Esophagus muscularis mucosa (tissue), 4 donors: ENCODE measurements around the gene THSD7A. TPM values are rescaled to one million over a fixed set of nuclear protein-coding genes. Genes with fewer than 3 reads are reported as not detected.

Experiments
- DNase-seq: peaks from one replicate; pipeline ENCODE4 v3.0.0-alpha.2; 2017; ENCODE audit errors: extremely low spot score
- H3K27ac ChIP-seq, 4 donors: fragments of 200-600 bp; sonication (generic); replicated peaks in 1 of 4; 1 replicate in 3 of 4; 2 replicates in 1 of 4; pipeline ENCODE4 v1.5.1; 2016 to 2019; ENCODE audit warnings: mild to moderate bottlenecking in 1 of 4
- H3K27me3 ChIP-seq, 4 donors: fragments of 200-600 bp; sonication (generic); one replicate each; pipeline versions ENCODE4 v1.5.1 to v1.6.0; 2016 to 2019
- H3K36me3 ChIP-seq, 4 donors: fragments of 200-600 bp; sonication (generic); one replicate each; pipeline ENCODE4 v1.5.1; 2016 to 2019
- H3K4me1 ChIP-seq, 4 donors: fragments of 200-600 bp; sonication (generic); one replicate each; pipeline ENCODE4 v1.5.1; 2016 to 2019
- H3K4me3 ChIP-seq, 4 donors: fragments of 200-600 bp; sonication (generic); 1 replicate in 2 of 4; 2 replicates in 2 of 4; pipeline ENCODE4 v1.5.1; 2016 to 2019; ENCODE audit warnings: mild to moderate bottlenecking in 4 of 4, moderate library complexity in 1 of 4
- H3K9me3 ChIP-seq, 4 donors: fragments of 200-600 bp; sonication (generic); 1 replicate in 3 of 4; 2 replicates in 1 of 4; pipeline ENCODE4 v1.5.1; 2016 to 2019
- CTCF ChIP-seq, 3 experiments: fragments of 200-600 bp in 2 of 3; fragments of 450-650 bp in 1 of 3; sonication (generic) in 2 of 3; IDR thresholded peaks; one replicate each; pipeline ENCODE4 v1.5.1; 2017 to 2019; ENCODE audit warnings: antibody characterized with exemption in 3 of 3, mild to moderate bottlenecking in 2 of 3, moderate library complexity in 1 of 3
- EP300 ChIP-seq: sonication (generic); formaldehyde crosslinking; IDR thresholded peaks from one replicate; pipeline ENCODE4 v1.6.1; 2017; ENCODE audit warnings: antibody characterized with exemption
- POLR2A ChIP-seq: fragments of 450-650 bp; IDR thresholded peaks from one replicate; pipeline ENCODE4 v1.6.1; 2017; ENCODE audit warnings: antibody characterized with exemption, moderate library complexity, mild to moderate bottlenecking, low read depth
- POLR2AphosphoS5 ChIP-seq, 2 donors: sonication (generic); formaldehyde crosslinking; IDR thresholded peaks; one replicate each; pipeline ENCODE4 v1.6.1; 2017; ENCODE audit warnings: antibody characterized with exemption in 2 of 2
- WGBS: methylation state at CpG from one replicate; pipeline ENCODE4 v1.1.5; 2018; 5-methylcytosine and 5-hydroxymethylcytosine counted together
- intact Hi-C: fragments of 100-400 bp; cut with DNase I; formaldehyde crosslinking; loops from one replicate; pipeline ENCODE4 v1.15.1; 2023
- total RNA-seq, 4 donors: library from RNA; depleted of rRNA; stranded (reverse); fragments of >200 nt; gene quantifications; one replicate each; pipeline versions ENCODE4 v1.1.0 to v1.2.1, GENCODE V29; 2016

THSD7A gene
- total RNA-seq, 4 donors from 2014 or later, result 1.2 to 3.8 (median 2.8) TPM

- H3K27ac ChIP-seq, result no peak overlapping the region
- H3K4me3 ChIP-seq, result no peak overlapping the region
- no peaks in the 10 kb centered on the region for H3K9me3 ChIP-seq
- H3K4me1 ChIP-seq, result no peaks in the 10 kb centered on the region
- intact Hi-C loops, result no loop called here
- H3K27me3 ChIP-seq, result no peaks in the 10 kb centered on the region
- H3K36me3 ChIP-seq, result no peaks in the 10 kb centered on the region
- no peak for DNase-seq
- TF ChIP-seq POLR2AphosphoS5 (IDR thresholded peaks at IDR 0.05) (no peak), POLR2A (no peak), CTCF (IDR thresholded peaks at IDR 0.05) (no peak), EP300 (no peak)
Measured at GRCh38 chr7:11737723-11738122, 94.3 kb downstream of the THSD7A start.

- Histone ChIP-seq H3K9me3 (no peaks in the 10 kb centered on the region), H3K27me3 (no peaks in the 10 kb centered on the region), H3K27ac (no peak overlapping the region), H3K36me3 (no peaks in the 10 kb centered on the region), H3K4me1 (no peaks in the 10 kb centered on the region), H3K4me3 (no peak overlapping the region)
- DNase-seq, result no peak
- intact Hi-C loops, result no loop called here
- no peak for TF ChIP-seq EP300
- no peak for TF ChIP-seq CTCF (IDR thresholded peaks at IDR 0.05)
- no peak for TF ChIP-seq POLR2AphosphoS5 (IDR thresholded peaks at IDR 0.05)
- TF ChIP-seq POLR2A, result no peak
- WGBS, result 78% methylated on average over 4 of the region's 4 CpGs
Measured at GRCh38 chr7:11732207-11732606, 99.8 kb downstream of the THSD7A start.

GRCh38 chr7:11730725-11731124, 101.3 kb downstream of the THSD7A start:
- 95% methylated on average over 1 of the region's 1 CpG for WGBS
- no peak overlapping the region for H3K27ac ChIP-seq

DNA sequence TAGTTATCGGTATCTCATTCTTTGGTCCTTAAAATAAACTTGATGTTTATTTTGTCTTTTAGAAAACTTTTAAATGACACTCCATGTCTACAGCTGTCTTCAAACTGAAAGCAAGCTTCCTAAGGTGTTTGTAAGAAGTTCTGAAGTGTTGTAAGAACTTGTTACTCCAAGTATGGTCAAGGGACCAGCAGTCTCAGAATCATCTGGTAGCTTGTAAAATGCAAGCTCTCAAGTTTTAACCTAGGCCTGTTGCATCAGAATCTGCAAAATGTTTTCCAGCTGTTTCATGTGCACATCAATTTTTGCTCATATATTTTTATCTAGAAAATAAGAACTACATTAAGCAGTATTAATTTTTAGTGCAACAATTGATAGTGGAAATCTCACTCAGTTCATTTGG, 104.1 kb downstream of the THSD7A start:
- intact Hi-C loops, result no loop called here
- 86% methylated on average over 1 of the region's 1 CpG for WGBS

More at GRCh38 chr7:11730725-11731124, 101.3 kb downstream of the THSD7A start:
- Histone ChIP-seq H3K36me3 (no peaks in the 10 kb centered on the region), H3K9me3 (no peaks in the 10 kb centered on the region), H3K27me3 (no peaks in the 10 kb centered on the region), H3K4me1 (peaks cover 0 to 10% (median 9%) of the 10 kb centered on the region in 4 donors), H3K4me3 (no peak overlapping the region)
- intact Hi-C loops, result no loop called here
- no peak for DNase-seq
- no peak for TF ChIP-seq CTCF (IDR thresholded peaks at IDR 0.05)
- TF ChIP-seq POLR2AphosphoS5 (IDR thresholded peaks at IDR 0.05), result no peak
- TF ChIP-seq EP300, result no peak
- no peak for TF ChIP-seq POLR2A

More for the DNA sequence above, 104.1 kb downstream of the THSD7A start:
- Histone ChIP-seq H3K27ac (no peak overlapping the region), H3K4me1 (peaks cover 0 to 10% (median 9%) of the 10 kb centered on the region in 4 donors), H3K36me3 (no peaks in the 10 kb centered on the region), H3K4me3 (no peak overlapping the region), H3K27me3 (no peaks in the 10 kb centered on the region), H3K9me3 (no peaks in the 10 kb centered on the region)
- no peak for DNase-seq
- TF ChIP-seq EP300 (no peak), CTCF (IDR thresholded peaks at IDR 0.05) (no peak), POLR2A (no peak)
